ENCODE results near the gene ARSI.
"Not testable (repeated sequence)": the region's sequence is repeated elsewhere in the genome, so short reads cannot be mapped to it uniquely, and the experiment has no call there.

The ARSI gene

GRCh38 chr5:150263375-150263775 is 39.3 kb downstream of the ARSI start:
- DNase-seq = no peak

DNA sequence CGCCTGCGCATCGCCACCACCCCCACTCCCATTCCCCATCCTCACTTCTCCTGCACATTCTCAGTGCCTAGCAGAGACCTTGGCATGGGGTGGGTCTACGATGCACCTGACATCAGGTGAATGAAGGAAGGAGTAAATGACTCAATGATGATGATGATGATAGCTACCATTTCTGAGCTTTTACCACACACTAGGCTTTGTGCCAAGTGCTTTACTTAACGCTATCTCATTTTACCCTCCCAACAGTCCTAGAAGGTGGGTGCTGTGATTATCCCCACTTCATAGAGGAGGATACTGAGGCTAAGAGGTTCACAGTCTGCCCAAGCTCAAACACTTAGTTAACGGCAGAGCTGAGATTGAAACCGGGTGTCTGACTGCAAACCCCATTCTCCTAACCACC is 40.2 kb downstream of the ARSI start:
- no peak for DNase-seq

DNA sequence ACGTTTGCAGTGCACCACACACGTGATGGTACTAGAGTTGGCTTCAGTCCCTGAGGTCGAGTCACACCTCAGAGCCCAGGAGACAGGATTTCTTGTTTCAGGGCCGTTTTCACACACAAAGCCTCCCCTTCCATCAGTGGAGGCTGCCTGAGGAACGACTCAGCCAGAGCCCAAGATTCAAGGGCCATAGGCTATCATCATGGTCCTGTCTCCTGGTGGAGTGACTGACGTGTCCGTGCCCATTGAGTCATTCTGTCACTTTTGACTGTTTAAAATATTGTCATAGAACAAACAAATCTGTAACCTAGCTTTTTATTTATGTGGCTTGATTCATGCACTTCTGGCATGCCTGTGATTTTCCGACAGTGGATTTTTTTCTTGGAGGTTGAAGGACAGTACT is 41.5 kb downstream of the ARSI start:
- no peak for DNase-seq

DNA sequence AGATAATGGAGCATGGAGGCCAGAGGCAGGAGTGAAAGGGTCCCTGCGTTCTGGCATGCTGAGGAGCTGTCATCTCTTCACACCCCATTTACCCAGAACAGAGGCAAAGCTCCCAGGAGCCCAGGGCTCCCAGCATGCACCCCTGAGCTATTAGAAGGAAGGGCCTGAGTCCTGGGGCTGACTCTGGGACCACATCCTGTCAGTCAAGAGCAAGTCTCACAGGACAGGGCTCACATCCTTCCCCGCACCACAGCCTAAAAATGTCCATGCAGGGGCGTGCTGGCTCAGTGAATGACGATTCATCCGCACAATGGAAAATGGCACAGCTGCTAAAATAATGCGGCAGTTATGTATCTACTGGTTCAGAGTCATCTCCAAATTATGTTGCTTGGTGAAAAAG is 44.6 kb downstream of the ARSI start:
- DNase-seq = peak; percentile 81

- DNase-seq = no peak
Measured at GRCh38 chr5:150257424-150257823, 45.3 kb downstream of the ARSI start.

DNA sequence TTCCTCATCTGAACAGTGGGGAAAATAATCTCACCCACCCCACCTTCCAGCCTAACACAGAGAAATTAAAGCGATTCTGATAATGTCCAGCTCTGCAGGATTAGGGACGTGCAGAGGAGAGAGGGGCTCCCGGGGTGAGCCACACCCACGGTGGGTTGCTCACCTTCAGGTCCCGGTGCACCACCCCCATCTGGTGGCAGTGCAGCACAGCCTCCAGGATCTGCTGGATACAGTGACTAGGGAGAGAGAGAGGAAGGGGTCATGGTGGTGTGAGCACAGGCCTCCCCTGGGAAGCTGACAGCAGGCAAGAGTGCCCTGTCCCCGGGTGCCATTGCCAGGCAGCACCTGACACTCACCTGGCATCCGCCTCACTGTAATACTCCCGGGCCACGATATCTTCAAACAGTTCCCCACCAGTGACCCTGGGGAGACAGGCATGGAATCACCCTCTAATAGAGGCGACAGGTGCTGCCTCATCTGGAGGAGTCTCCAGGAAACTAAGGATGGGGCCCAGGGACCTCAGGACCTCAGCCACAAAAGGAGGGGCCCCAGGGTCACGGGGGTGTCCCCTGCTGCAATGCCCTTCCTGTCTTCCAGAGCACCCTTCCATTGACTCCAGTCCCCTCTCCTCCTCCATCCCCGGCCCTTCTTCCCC is 46.2 kb downstream of the ARSI start:
- DNase-seq = no peak

GRCh38 chr5:150255659-150256409 is 46.9 kb downstream of the ARSI start:
- no peak for DNase-seq

DNA sequence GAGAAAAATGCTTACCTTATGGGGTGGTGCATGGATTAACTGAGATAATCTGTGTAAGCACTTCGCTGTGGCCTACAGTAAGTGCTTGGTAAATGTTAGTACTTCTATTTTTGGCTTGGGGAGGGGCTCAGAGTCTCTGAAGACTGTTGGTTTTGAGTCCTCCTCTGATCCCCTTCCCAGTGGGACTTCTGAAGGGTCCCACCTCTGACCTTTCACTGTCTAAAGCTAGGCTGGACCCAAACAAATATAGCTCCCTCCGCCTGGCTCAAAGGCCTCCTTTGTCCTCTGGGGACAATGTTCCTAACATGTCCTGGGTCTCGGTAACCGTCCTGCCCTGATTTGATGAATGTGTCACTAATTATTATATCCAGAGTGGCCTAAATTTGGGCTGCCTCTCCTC is 47.9 kb downstream of the ARSI start:
- DNase-seq = no peak

DNA sequence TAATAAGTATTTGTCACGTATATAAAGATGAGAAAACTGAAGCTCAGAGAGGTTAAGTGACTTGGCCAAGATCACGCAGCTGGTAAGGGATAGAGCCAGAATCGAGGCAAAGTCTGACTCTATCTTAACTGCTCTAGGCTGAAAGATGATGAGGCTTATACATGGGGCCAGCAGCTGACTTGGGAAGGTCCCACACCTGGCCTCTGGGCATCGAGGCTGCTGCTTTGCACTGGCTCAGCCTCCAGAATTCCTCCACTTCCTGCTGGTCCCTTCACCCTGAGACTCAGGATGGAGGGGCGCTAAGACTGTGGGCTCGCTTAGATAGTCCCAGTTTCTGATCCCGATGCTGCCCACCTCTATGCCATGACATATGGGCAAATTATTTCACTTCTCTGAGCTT is 48.3 kb downstream of the ARSI start:
- DNase-seq = no peak

- DNase-seq = no peak
Measured at GRCh38 chr5:150253416-150254208, 49.1 kb downstream of the ARSI start.

DNA sequence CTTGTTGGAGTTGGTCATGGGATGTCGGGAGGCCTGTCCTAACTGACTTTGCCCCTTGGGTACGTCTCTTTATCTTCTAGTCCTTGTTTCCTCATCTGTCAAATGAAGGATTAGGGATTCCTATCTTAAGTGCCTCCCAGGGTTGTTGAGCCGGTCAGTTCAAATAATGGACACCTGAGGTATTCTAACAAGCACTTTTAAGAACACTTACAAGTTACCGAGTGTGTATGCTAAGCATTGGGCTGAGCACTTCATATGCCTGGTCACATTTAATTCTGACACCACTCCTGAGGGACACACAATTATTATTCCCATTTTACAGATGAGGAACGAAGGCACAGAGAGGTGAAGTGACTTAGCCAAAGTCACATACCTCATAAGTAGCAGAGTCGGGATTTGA is 50.2 kb downstream of the ARSI start:
- no peak for DNase-seq

GRCh38 chr5:150251504-150251903 is 51.2 kb downstream of the ARSI start:
- no peak for DNase-seq

- DNase-seq = no peak
Measured at GRCh38 chr5:150249744-150250143, 53.0 kb downstream of the ARSI start.

DNA sequence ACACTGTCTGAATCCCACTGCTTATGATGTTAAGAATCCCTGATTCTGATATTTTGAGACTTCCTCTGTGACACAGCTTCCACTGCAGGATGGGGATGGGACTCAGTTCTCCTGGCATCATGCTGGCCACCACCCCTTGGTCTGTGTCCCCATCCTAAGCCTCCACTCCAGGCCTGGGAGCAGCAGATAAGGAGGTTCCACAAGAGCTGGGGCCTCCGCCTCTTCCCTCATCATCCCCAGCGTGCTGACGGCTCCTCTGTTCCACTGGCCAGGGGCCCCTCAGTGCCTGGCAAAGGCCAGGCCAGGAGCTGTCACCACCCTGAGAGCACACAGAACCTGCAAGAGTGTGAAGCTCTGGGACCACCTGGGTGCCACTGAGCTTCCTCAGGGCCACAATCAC is 53.8 kb downstream of the ARSI start:
- DNase-seq = no peak

GRCh38 chr5:150248493-150248892 is 54.2 kb downstream of the ARSI start:
- not testable (repeated sequence) for DNase-seq

- no peak for DNase-seq
Measured at GRCh38 chr5:150247726-150248125, 55.0 kb downstream of the ARSI start.

GRCh38 chr5:150246835-150247234 is 55.9 kb downstream of the ARSI start:
- no peak for DNase-seq

GRCh38 chr5:150246429-150246828 is 56.3 kb downstream of the ARSI start:
- DNase-seq = no peak

All from right hindlimb (tissue), 1 donor.